HepG2 (cell line): ENCODE results near the gene TIMM17A. TPM values are rescaled to one million over a fixed set of nuclear protein-coding genes. Genes with fewer than 3 reads are reported as not detected.

Experiments used
- ATAC-seq: fragments of 200-7000 bp; cut with Tn5 transposase; 3 replicates; pipeline ENCODE4 v1.9.1; 2020; ENCODE audit warnings: mild to moderate bottlenecking, moderate library complexity
- Bru-seq: library from RNA; stranded (reverse); fragments of 400-500 nt; gene quantifications from one replicate; lab custom pipeline; 2021; lab: Mats Ljungman, UMichigan
- BruChase-seq, 2 experiments: library from RNA; stranded (reverse); fragments of 400-500 nt; gene quantifications; one replicate each; lab custom pipeline; 2021; lab: Mats Ljungman, UMichigan
- BruUV-seq: library from RNA; stranded (reverse); fragments of 400-500 nt; replicated peaks from 2 replicates; lab custom pipeline; 2021; lab: Mats Ljungman, UMichigan
- CTCF ChIA-PET: fragments of 300-600 bp; formaldehyde crosslinking; extraction: SDS; loops from one replicate; lab custom pipeline; 2021; ENCODE audit warnings: low total read pairs, inconsistent platforms, low intra/inter-chr PET ratio; lab: Yijun Ruan, JAX
- POLR2A ChIA-PET: fragments of 350-600 bp; sonication (Branson Sonifier 250); formaldehyde crosslinking; loops from one replicate; lab custom pipeline; 2020; ENCODE audit warnings: antibody characterized with exemption, inconsistent platforms; lab: Yijun Ruan, JAX
- DNase-seq: peaks from one replicate; pipeline ENCODE4 v3.0.0-alpha.2; 2015; ENCODE audit warnings: low spot score
- FAIRE-seq: peaks from 3 replicates; lab custom pipeline; 2011; peaks lifted over from hg19 to GRCh38; lab: Jason Lieb, UNC
- H2AFZ ChIP-seq: one replicate; pipeline ENCODE4 v1.6.1; 2011; ENCODE audit warnings: low read length, inconsistent platforms
- H3K27ac ChIP-seq: fragments of 300-600 bp; 3 replicates; pipeline ENCODE4 v1.8.0; 2011; ENCODE audit warnings: mixed run types, mild to moderate bottlenecking, mixed read lengths, low read length, inconsistent platforms; ENCODE audit not compliant: insufficient read depth; ENCODE audit errors: extremely low read length
- H3K27me3 ChIP-seq, 2 experiments: fragments of 200-600 bp in 1 of 2; 2 replicates in 1 of 2; 3 replicates in 1 of 2; pipeline versions ENCODE4 v1.6.0 to v1.8.0; 2011; ENCODE audit warnings: low read length in 2 of 2, mild to moderate bottlenecking in 2 of 2, moderate library complexity in 2 of 2, inconsistent platforms in 1 of 2; ENCODE audit not compliant: insufficient read depth in 2 of 2, control insufficient read depth in 1 of 2
- H3K36me3 ChIP-seq, 2 experiments: fragments of 200-600 bp in 1 of 2; replicated peaks in 1 of 2; 2 replicates in 1 of 2; 3 replicates in 1 of 2; pipeline versions ENCODE4 v1.5.1 to v1.8.0; 2011; ENCODE audit warnings: low read length in 2 of 2, inconsistent platforms in 1 of 2; ENCODE audit not compliant: insufficient read depth in 2 of 2, control insufficient read depth in 1 of 2
- H3K4me1 ChIP-seq: 2 replicates; pipeline ENCODE4 v1.5.1; 2012; ENCODE audit warnings: low read length, inconsistent platforms; ENCODE audit not compliant: insufficient read depth
- H3K4me2 ChIP-seq: 2 replicates; pipeline ENCODE4 v1.6.0; 2011; ENCODE audit warnings: low read depth, low read length, inconsistent platforms
- H3K4me3 ChIP-seq, 3 experiments: fragments of 200-600 bp in 1 of 3; sonication (generic), shearing (Covaris generic) in 1 of 3; replicated peaks in 1 of 3; 2 replicates each; pipeline ENCODE4 v1.5.1; 2011 to 2016; ENCODE audit warnings: low read length in 3 of 3, inconsistent platforms in 2 of 3, low read depth in 2 of 3, mild to moderate bottlenecking in 2 of 3, control low read depth in 1 of 3, mixed read lengths in 1 of 3; ENCODE audit not compliant: insufficient read depth in 1 of 3
- H3K79me2 ChIP-seq: one replicate; pipeline ENCODE4 v1.6.1; 2011; ENCODE audit warnings: low read length, inconsistent platforms; ENCODE audit not compliant: insufficient read depth
- H3K9ac ChIP-seq: 2 replicates; pipeline ENCODE4 v1.6.0; 2011; ENCODE audit warnings: mild to moderate bottlenecking, low read depth, low read length, inconsistent platforms; ENCODE audit not compliant: insufficient read depth
- H3K9me3 ChIP-seq: 2 replicates; pipeline ENCODE4 v1.5.1; 2012; ENCODE audit warnings: mild to moderate bottlenecking, low read length
- H4K20me1 ChIP-seq: 2 replicates; pipeline ENCODE4 v1.6.0; 2011; ENCODE audit warnings: inconsistent platforms, mild to moderate bottlenecking, low read length, moderate library complexity; ENCODE audit not compliant: insufficient read depth
- CREB3 ChIP-seq: sonication (generic); formaldehyde crosslinking; IDR thresholded peaks from 2 replicates; pipeline ENCODE4 v1.5.0; 2020; ENCODE audit warnings: missing genetic modification reagents
- DBP ChIP-seq: sonication (generic); formaldehyde crosslinking; IDR thresholded peaks from 2 replicates; pipeline ENCODE4 v1.4.0; 2020; ENCODE audit warnings: missing genetic modification reagents; ENCODE audit errors: not compliant biosample characterization
- GMEB1 ChIP-seq: sonication (generic); formaldehyde crosslinking; IDR thresholded peaks from 2 replicates; pipeline ENCODE4 v1.5.1; 2020; ENCODE audit warnings: missing genetic modification reagents, mild to moderate bottlenecking, borderline replicate concordance
- NFYB ChIP-seq: sonication (generic); formaldehyde crosslinking; IDR thresholded peaks from 2 replicates; pipeline ENCODE4 v1.4.0; 2020; ENCODE audit warnings: missing genetic modification reagents
- SIN3B ChIP-seq: fragments of 150-350 bp; IDR thresholded peaks from 2 replicates; pipeline ENCODE4 v1.6.1; 2014; ENCODE audit warnings: low read length
- SP5 ChIP-seq: IDR thresholded peaks from 2 replicates; pipeline ENCODE4 v1.6.1; 2016; ENCODE audit warnings: low read depth, borderline replicate concordance
- ZNF670 ChIP-seq: sonication (generic); formaldehyde crosslinking; IDR thresholded peaks from 2 replicates; pipeline ENCODE4 v1.8.0; 2022; ENCODE audit warnings: mild to moderate bottlenecking, missing genetic modification reagents, borderline replicate concordance
- whole genome bisulfite sequencing: methylation state at CpG from one replicate; pipeline ENCODE4 v1.1.6; 2017; ENCODE audit warnings: low lambda C conversion rate; 5-methylcytosine and 5-hydroxymethylcytosine counted together
- in situ Hi-C: cut with HindIII; loops from 2 replicates; pipeline ENCODE4 v1.10.0; 2017; ENCODE audit warnings: low pct_unique_long_range_greater_than_20kb; ENCODE audit not compliant: extremely low pct_ligation_motif_present
- intact Hi-C: fragments of 100-400 bp; cut with micrococcal nuclease; formaldehyde crosslinking; loops from one replicate; pipeline ENCODE4 v1.10.0; 2022; ENCODE audit not compliant: unreplicated experiment
- long read RNA-seq, 2 experiments: library from RNA in 1 of 2; library from polyadenylated mRNA in 1 of 2; stranded (forward) in 1 of 2; unstranded in 1 of 2; transcript quantifications; one replicate each; pipeline ENCODE4 v2.0.0, GENCODE V29; 2019 to 2022
- polyA minus RNA-seq, 3 experiments: library from RNA; depleted of rRNA, polyadenylated mRNA; stranded (reverse); fragments of >200 nt; gene quantifications; 2 replicates each; pipeline ENCODE4 v1.2.3, GENCODE V29; 2011; ENCODE audit warnings: low replicate concordance in 1 of 3
- polyA plus RNA-seq, 8 experiments: library from polyadenylated mRNA; depleted of rRNA in 3 of 8; stranded (reverse) in 7 of 8; unstranded in 1 of 8; fragments of >200 nt; fragmentation: Illumina TruSeq in 4 of 8; extraction: Trizol in 4 of 8; gene quantifications; 2 replicates each; pipeline versions ENCODE4 v1.2.1 to v1.2.3, GENCODE V29; 2011 to 2016; ENCODE audit warnings: low read depth in 4 of 8, missing spikeins in 1 of 8, mixed read lengths in 1 of 8; ENCODE audit not compliant: insufficient read depth in 1 of 8
- total RNA-seq, 5 experiments: library from RNA; depleted of rRNA; stranded (reverse); fragments of >200 nt; fragmentation: Illumina TruSeq; extraction: Trizol; gene quantifications; 2 replicates each; pipeline ENCODE4 v1.2.3, GENCODE V29; 2016; ENCODE audit warnings: low read depth in 1 of 5

The TIMM17A gene
- total RNA-seq (2016; rRNA removed; fragmentation: Illumina TruSeq; extraction: Trizol) = 97.8 and 115 TPM in 2 replicates
- 11.9 and 13.6 TPM in 2 replicates for total RNA-seq (2016; cell fraction: cytosol; rRNA removed; fragmentation: Illumina TruSeq; extraction: Trizol; ENCODE audit: low read depth)
- total RNA-seq (2016; cell fraction: insoluble cytoplasmic fraction; rRNA removed; fragmentation: Illumina TruSeq; extraction: Trizol) = 101 and 122 TPM in 2 replicates
- total RNA-seq (2016; cell fraction: membrane; rRNA removed; fragmentation: Illumina TruSeq; extraction: Trizol) = 28.7 and 32.9 TPM in 2 replicates
- 60.9 and 62.3 TPM in 2 replicates for total RNA-seq (2016; cell fraction: nucleus; rRNA removed; fragmentation: Illumina TruSeq; extraction: Trizol)
- 41.2 and 50.8 TPM in 2 replicates for polyA plus RNA-seq (2011; rRNA removed)
- 21.0 and 31.9 TPM in 2 replicates for polyA plus RNA-seq (2011; cell fraction: cytosol; rRNA removed)
- 13.4 and 17.3 TPM in 2 replicates for polyA plus RNA-seq (2011; cell fraction: nucleus; rRNA removed)
- 33.7 and 42.3 TPM in 2 replicates for polyA plus RNA-seq (2012)
- polyA plus RNA-seq (2016; cell fraction: cytosol; fragmentation: Illumina TruSeq; extraction: Trizol; ENCODE audit: low read depth) = 10.8 and 12.4 TPM in 2 replicates
- polyA plus RNA-seq (2016; cell fraction: insoluble cytoplasmic fraction; fragmentation: Illumina TruSeq; extraction: Trizol; ENCODE audit: low read depth) = 102 and 120 TPM in 2 replicates
- 20.6 and 23.3 TPM in 2 replicates for polyA plus RNA-seq (2016; cell fraction: membrane; fragmentation: Illumina TruSeq; extraction: Trizol; ENCODE audit: low read depth)
- polyA plus RNA-seq (2016; cell fraction: nucleus; fragmentation: Illumina TruSeq; extraction: Trizol; ENCODE audit: insufficient read depth, low read depth) = 92.4 and 105 TPM in 2 replicates
- 20.7 and 68.8 TPM in 2 replicates for polyA minus RNA-seq (2011; rRNA and poly(A)+ RNA removed; ENCODE audit: low replicate concordance)
- polyA minus RNA-seq (2011; cell fraction: cytosol; rRNA and poly(A)+ RNA removed) = 12.0 and 12.4 TPM in 2 replicates
- polyA minus RNA-seq (2011; cell fraction: nucleus; rRNA and poly(A)+ RNA removed) = 29.9 and 30.0 TPM in 2 replicates
- percentile 91 among the genes with signal in this experiment for Bru-seq, nascent RNA
- BruChase-seq, experiment 1, labeled RNA remaining after a 6-hour chase = percentile 88 among the genes with signal in this experiment
- BruChase-seq, experiment 2, labeled RNA remaining after a 2-hour chase = percentile 87 among the genes with signal in this experiment
- long read RNA-seq, experiment 1, transcript TIMM17A-201 (6 exons, 1,659 nt) = major isoform, 126 of 148 reads
- long read RNA-seq, experiment 1, partial matches to known transcripts = 10 of 148 reads
- long read RNA-seq, experiment 1, other reads (novel, unspliced or antisense) = 11 of 148 reads
- long read RNA-seq, experiment 2, transcript TIMM17A-201 (6 exons, 1,659 nt) = major isoform, 50 of 112 reads
- long read RNA-seq, experiment 2, partial matches to known transcripts = 15 of 112 reads
- long read RNA-seq, experiment 2, other reads (novel, unspliced or antisense) = 44 of 112 reads

GRCh38 chr1:201955009-201955728, at the start of gene TIMM17A:
Gene TIMM17A (plus strand): TSS chr1:201955503. CDS start chr1:201955527, 24 bp downstream.
- ChIA-PET POLR2A (interaction anchor here (0.8 to 2.8 kb wide), 12 partner anchors 9 to 486 kb away, joined by 3 to 18 read pairs (median 4); partner anchors contain the start of genes ELF3, LMOD1 and PHLDA3), CTCF (no interaction called here)
- Histone ChIP-seq H3K4me2 (peak within 1 kb of the TSS; percentile 79), H3K9ac (peak within 1 kb of the TSS; percentile 95), H3K4me3 (peak within 1 kb of the TSS; percentile 71 to 95 (median 93)), H3K4me1 (peaks cover 17% of the 10 kb centered on the region), H3K27ac (peak within 1 kb of the TSS; percentile 76), H3K79me2 (peaks cover 22% of the 10 kb centered on the region), H3K27me3 (peaks cover 0 to 3% of the 10 kb centered on the region in 2 experiments; a peak in 1 of 5 replicates), H4K20me1 (no peaks in the 10 kb centered on the region), H3K36me3 (peaks cover 4 to 24% of the 10 kb centered on the region in 2 experiments; a peak in 4 of 5 replicates), H3K9me3 (no peaks in the 10 kb centered on the region), H2AFZ (peak within 1 kb of the TSS; percentile 84)
- no TSS peak for BruUV-seq
- peak; percentile 95 for DNase-seq
- peak; percentile 100 for ATAC-seq
- peak; percentile 93 for FAIRE-seq
- in situ Hi-C loops = no loop called here
- under 1% methylated on average over 17 of the region's 43 CpGs for WGBS
- intact Hi-C loops = loop anchor here (5.0 kb wide), 1 partner anchor 58 kb away; no protein-coding TSS in a partner anchor
- TF ChIP-seq SP5 (no peak), DBP (CRISPR knock-in tag) (no peak), CREB3 (CRISPR knock-in tag) (0 out of 2 replicates have a peak, but pooled peaks have one; percentile 55), SIN3B (peak; percentile 83), GMEB1 (CRISPR knock-in tag) (no peak), ZNF670 (CRISPR knock-in tag) (no peak), NFYB (CRISPR knock-in tag) (peak; percentile 91)
